ENCODE results near the gene CNGA1. TPM values are rescaled to one million over a fixed set of nuclear protein-coding genes. Genes with fewer than 3 reads are reported as not detected.

The CNGA1 gene
- total RNA-seq, result not detected

GRCh38 chr4:48016141-48017107 lies at the start of gene CNGA1, which contains the start of gene NIPAL1:
CNGA1 (minus strand) TSS chr4:48016681; CDS start chr4:47952689, 63,992 bp downstream.
NIPAL1 (plus strand) TSS chr4:48016772; CDS start chr4:48016840, 68 bp downstream.
- Mint-ChIP-seq H3K27ac (no peak within 1 kb of the TSS), H3K4me3 (peak within 1 kb of the TSS; percentile 64), H3K4me1 (peaks cover 4% of the 10 kb centered on the region), H3K9me3 (peaks cover 3% of the 10 kb centered on the region), H3K36me3 (ENCODE audit: low read depth) (no peaks in the 10 kb centered on the region), H3K27me3 (peaks cover 51% of the 10 kb centered on the region)
- peak; percentile 36 for DNase-seq
- ChIA-PET POLR2A (no interaction called here), CTCF (interaction anchor here (1.1 kb wide), 1 partner anchor 12 kb away, joined by 3 read pairs; no protein-coding TSS in a partner anchor)

GRCh38 chr4:48065587-48066052 lies 49.1 kb upstream of the CNGA1 start:
- H3K36me3 Mint-ChIP-seq (ENCODE audit: low read depth), result peaks cover 22% of the 10 kb centered on the region
- peaks cover 5% of the 10 kb centered on the region for H3K27me3 Mint-ChIP-seq
- CTCF ChIA-PET, result interaction anchor here (0.9 kb wide), 1 partner anchor 21 kb away, joined by 4 read pairs; no protein-coding TSS in a partner anchor
- peaks cover 7% of the 10 kb centered on the region for H3K9me3 Mint-ChIP-seq
- no peak for DNase-seq
- POLR2A ChIA-PET, result no interaction called here
- H3K4me1 Mint-ChIP-seq, result peaks cover 5% of the 10 kb centered on the region
- H3K4me3 Mint-ChIP-seq, result no peak overlapping the region
- H3K27ac Mint-ChIP-seq, result no peak overlapping the region

- H3K27me3 Mint-ChIP-seq, result peaks cover 12% of the 10 kb centered on the region
- ChIA-PET CTCF (interaction anchor here (1.1 kb wide), 1 partner anchor 16 kb away, joined by 3 read pairs; no protein-coding TSS in a partner anchor), POLR2A (no interaction called here)
- H3K36me3 Mint-ChIP-seq (ENCODE audit: low read depth), result peaks cover 19% of the 10 kb centered on the region
- no peak overlapping the region for H3K27ac Mint-ChIP-seq
- no peak for DNase-seq
- H3K4me3 Mint-ChIP-seq, result no peak overlapping the region
- H3K9me3 Mint-ChIP-seq, result peaks cover 15% of the 10 kb centered on the region
- peaks cover 5% of the 10 kb centered on the region for H3K4me1 Mint-ChIP-seq
These were observed 47.9 kb upstream of the CNGA1 start for GRCh38 chr4:48064349-48064748.

GRCh38 chr4:48058617-48059530 lies 42.4 kb upstream of the CNGA1 start:
- Mint-ChIP-seq H3K27me3 (peaks cover 14% of the 10 kb centered on the region), H3K9me3 (peaks cover 19% of the 10 kb centered on the region), H3K4me3 (no peak overlapping the region), H3K27ac (no peak overlapping the region), H3K4me1 (no peaks in the 10 kb centered on the region), H3K36me3 (ENCODE audit: low read depth) (no peaks in the 10 kb centered on the region)
- no peak for DNase-seq
- CTCF ChIA-PET, result no interaction called here
- POLR2A ChIA-PET, result no interaction called here

DNA sequence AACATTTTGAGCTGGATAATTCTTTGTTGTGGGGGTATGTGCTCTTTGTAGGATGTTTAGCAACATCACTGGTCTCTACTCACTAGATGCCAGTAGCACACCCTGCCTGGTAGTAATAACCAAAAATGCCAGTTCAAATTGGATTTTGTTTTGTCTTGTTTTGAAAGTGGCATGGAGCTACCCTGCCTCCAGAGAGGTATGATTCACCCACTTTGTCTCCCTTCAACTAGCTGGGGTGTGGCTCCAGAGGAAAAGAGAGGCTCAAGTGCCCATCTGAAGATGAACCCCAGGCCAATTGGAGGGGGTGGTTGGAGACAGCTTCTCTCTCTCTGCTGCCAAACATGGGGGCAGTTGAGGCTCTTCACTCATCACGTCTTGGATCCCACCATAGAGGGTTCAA lies 34.6 kb upstream of the CNGA1 start:
- ChIA-PET POLR2A (no interaction called here), CTCF (no interaction called here)
- no peak overlapping the region for H3K4me3 Mint-ChIP-seq
- no peak for DNase-seq
- no peaks in the 10 kb centered on the region for H3K9me3 Mint-ChIP-seq
- peaks cover 48% of the 10 kb centered on the region for H3K27me3 Mint-ChIP-seq
- no peak overlapping the region for H3K27ac Mint-ChIP-seq
- H3K36me3 Mint-ChIP-seq (ENCODE audit: low read depth), result no peaks in the 10 kb centered on the region
- peaks cover 15% of the 10 kb centered on the region for H3K4me1 Mint-ChIP-seq

DNA sequence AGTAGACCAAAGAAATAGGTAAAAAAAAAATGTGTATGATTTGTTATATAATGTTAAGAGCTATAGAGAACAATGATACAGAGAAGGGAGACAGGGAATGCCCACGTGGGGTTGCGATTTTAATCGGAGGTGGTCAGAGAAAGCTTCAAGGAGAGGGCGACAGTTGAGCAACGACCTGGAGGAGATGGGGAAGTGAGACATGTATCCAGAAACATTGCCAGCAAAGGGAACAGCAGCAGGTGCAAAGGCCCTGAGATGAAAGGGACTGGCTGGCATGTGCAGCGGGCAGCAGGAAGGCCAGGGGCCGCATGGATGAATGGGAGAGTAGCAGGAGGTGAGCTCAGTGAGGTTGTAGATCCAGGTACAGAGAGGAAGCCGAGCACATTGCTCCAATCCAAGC lies 33.0 kb upstream of the CNGA1 start:
- CTCF ChIA-PET, result interaction anchor here (1.3 kb wide), 1 partner anchor 38 kb away, joined by 5 read pairs; no protein-coding TSS in a partner anchor
- H3K4me3 Mint-ChIP-seq, result no peak overlapping the region
- H3K4me1 Mint-ChIP-seq, result peaks cover 19% of the 10 kb centered on the region
- H3K27me3 Mint-ChIP-seq, result peaks cover 62% of the 10 kb centered on the region
- POLR2A ChIA-PET, result interaction anchor here (0.6 to 1.0 kb wide), 2 partner anchors 9 to 85 kb away, joined by 4 read pairs; no protein-coding TSS in a partner anchor
- no peak overlapping the region for H3K27ac Mint-ChIP-seq
- no peaks in the 10 kb centered on the region for H3K9me3 Mint-ChIP-seq
- DNase-seq, result no peak
- H3K36me3 Mint-ChIP-seq (ENCODE audit: low read depth), result no peaks in the 10 kb centered on the region

DNA sequence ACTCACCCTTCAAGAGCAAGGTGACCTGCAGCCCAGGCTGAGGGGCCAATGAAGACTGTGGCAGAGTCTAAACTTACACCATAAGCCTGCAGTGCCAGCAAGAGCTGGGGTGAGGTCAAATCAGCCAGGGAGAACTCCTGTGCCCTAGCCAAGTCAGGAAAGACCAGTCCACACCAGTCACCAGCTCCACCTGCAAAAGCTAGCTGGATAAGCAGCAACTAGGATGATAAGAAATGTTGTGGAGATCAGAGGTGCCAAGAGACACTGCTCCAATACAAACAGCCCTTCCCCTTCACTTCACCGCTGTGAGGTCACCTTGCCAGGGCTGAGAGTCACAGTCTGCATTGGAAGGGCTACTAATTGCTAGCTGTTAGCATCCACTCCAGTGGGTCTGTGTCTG lies 31.4 kb upstream of the CNGA1 start:
- Mint-ChIP-seq H3K36me3 (ENCODE audit: low read depth) (no peaks in the 10 kb centered on the region), H3K27ac (no peak overlapping the region), H3K9me3 (no peaks in the 10 kb centered on the region), H3K4me3 (no peak overlapping the region), H3K27me3 (peaks cover 76% of the 10 kb centered on the region), H3K4me1 (peaks cover 21% of the 10 kb centered on the region)
- ChIA-PET CTCF (interaction anchor here (0.6 to 2.7 kb wide), 6 partner anchors 13 to 82 kb away, joined by 3 to 14 read pairs (median 4); no protein-coding TSS in a partner anchor), POLR2A (interaction anchor here (1.2 kb wide), 1 partner anchor 91 kb away, joined by 5 read pairs; no protein-coding TSS in a partner anchor)
- DNase-seq, result no peak

DNA sequence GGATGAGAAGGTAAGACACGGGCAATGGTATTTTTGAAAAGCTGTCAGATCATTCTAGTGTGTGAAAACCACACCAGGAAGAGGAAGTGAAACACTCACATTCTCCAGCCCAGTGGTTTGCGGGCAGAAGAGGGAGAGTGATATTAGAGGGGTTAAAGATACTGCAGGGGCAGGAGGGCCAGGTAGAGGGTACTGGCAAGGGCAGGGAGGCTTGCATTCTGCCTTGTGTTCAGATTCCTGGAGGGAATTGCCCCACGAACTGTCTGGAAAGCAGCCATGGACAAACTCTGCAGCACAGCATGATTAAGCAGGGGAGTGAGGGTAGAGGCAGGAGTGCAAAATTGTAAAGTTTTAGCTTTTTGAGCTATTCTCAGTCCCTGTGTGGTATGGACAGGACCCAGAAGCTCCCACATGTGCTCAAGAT lies 31.0 kb upstream of the CNGA1 start:
- H3K4me1 Mint-ChIP-seq, result peaks cover 21% of the 10 kb centered on the region
- H3K36me3 Mint-ChIP-seq (ENCODE audit: low read depth), result no peaks in the 10 kb centered on the region
- no peak overlapping the region for H3K4me3 Mint-ChIP-seq
- peak; percentile 82 for DNase-seq
- H3K27ac Mint-ChIP-seq, result no peak overlapping the region
- POLR2A ChIA-PET, result interaction anchor here (1.1 to 1.2 kb wide), 2 partner anchors 15 to 92 kb away, joined by 3 to 5 read pairs; no protein-coding TSS in a partner anchor
- no peaks in the 10 kb centered on the region for H3K9me3 Mint-ChIP-seq
- CTCF ChIA-PET, result interaction anchor here (0.6 to 2.7 kb wide), 7 partner anchors 13 to 82 kb away, joined by 3 to 14 read pairs (median 3); no protein-coding TSS in a partner anchor
- H3K27me3 Mint-ChIP-seq, result peaks cover 81% of the 10 kb centered on the region

GRCh38 chr4:48046059-48046458 lies 29.6 kb upstream of the CNGA1 start:
- H3K36me3 Mint-ChIP-seq (ENCODE audit: low read depth), result no peaks in the 10 kb centered on the region
- H3K4me3 Mint-ChIP-seq, result no peak overlapping the region
- no peak overlapping the region for H3K27ac Mint-ChIP-seq
- H3K27me3 Mint-ChIP-seq, result peaks cover 86% of the 10 kb centered on the region
- ChIA-PET POLR2A (no interaction called here), CTCF (interaction anchor here (0.5 to 2.7 kb wide), 3 partner anchors 12 to 45 kb away, joined by 3 to 14 read pairs (median 6); no protein-coding TSS in a partner anchor)
- peaks cover 21% of the 10 kb centered on the region for H3K4me1 Mint-ChIP-seq
- no peaks in the 10 kb centered on the region for H3K9me3 Mint-ChIP-seq
- no peak for DNase-seq

- Mint-ChIP-seq H3K9me3 (no peaks in the 10 kb centered on the region), H3K4me3 (no peak overlapping the region), H3K27ac (no peak overlapping the region), H3K4me1 (peaks cover 21% of the 10 kb centered on the region), H3K36me3 (ENCODE audit: low read depth) (no peaks in the 10 kb centered on the region), H3K27me3 (peaks cover 73% of the 10 kb centered on the region)
- DNase-seq, result no peak
- ChIA-PET POLR2A (no interaction called here), CTCF (interaction anchor here (1.2 to 1.5 kb wide), 2 partner anchors 10 to 43 kb away, joined by 4 to 7 read pairs; no protein-coding TSS in a partner anchor)
These were observed 27.8 kb upstream of the CNGA1 start for GRCh38 chr4:48044298-48044697.

- Mint-ChIP-seq H3K27ac (no peak overlapping the region), H3K4me3 (no peak overlapping the region), H3K4me1 (peaks cover 21% of the 10 kb centered on the region), H3K9me3 (no peaks in the 10 kb centered on the region), H3K27me3 (peaks cover 68% of the 10 kb centered on the region), H3K36me3 (ENCODE audit: low read depth) (no peaks in the 10 kb centered on the region)
- no peak for DNase-seq
- POLR2A ChIA-PET, result no interaction called here
- CTCF ChIA-PET, result interaction anchor here (0.5 to 1.5 kb wide), 4 partner anchors 9 to 248 kb away, joined by 3 to 4 read pairs (median 4); no protein-coding TSS in a partner anchor
These were observed 27.0 kb upstream of the CNGA1 start for GRCh38 chr4:48043504-48043903.

DNA sequence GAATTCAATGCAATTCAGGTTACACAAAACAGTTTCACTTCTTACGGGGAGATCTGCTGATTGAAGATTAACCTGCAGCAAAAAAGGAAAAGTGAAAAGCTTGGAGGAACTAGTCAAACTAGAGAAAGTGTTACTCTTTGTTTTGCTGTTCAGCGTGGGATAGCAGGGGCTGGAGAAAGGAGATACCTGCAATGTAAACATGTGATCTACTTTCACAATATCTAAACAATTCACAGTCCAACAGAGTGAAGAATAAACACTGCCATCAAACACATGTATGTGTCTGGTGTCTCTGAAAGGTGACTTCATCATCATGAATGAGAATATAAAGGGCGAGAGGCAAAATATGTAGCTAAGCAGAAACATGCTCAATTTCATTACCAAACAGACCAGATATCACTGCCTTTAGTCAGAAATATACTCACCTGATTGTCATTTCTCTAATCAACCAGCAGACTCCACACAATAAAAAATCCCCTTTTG lies 26.5 kb upstream of the CNGA1 start:
- ChIA-PET CTCF (interaction anchor here (0.9 to 1.5 kb wide), 3 partner anchors 8 to 44 kb away, joined by 3 to 4 read pairs (median 3); no protein-coding TSS in a partner anchor), POLR2A (no interaction called here)
- H3K4me1 Mint-ChIP-seq, result peaks cover 21% of the 10 kb centered on the region
- H3K4me3 Mint-ChIP-seq, result no peak overlapping the region
- no peak overlapping the region for H3K27ac Mint-ChIP-seq
- H3K27me3 Mint-ChIP-seq, result peaks cover 65% of the 10 kb centered on the region
- no peaks in the 10 kb centered on the region for H3K36me3 Mint-ChIP-seq (ENCODE audit: low read depth)
- no peak for DNase-seq
- H3K9me3 Mint-ChIP-seq, result no peaks in the 10 kb centered on the region
